K562 (cell line): Measurements from ENCODE around the gene OSM. TPM values are rescaled to one million over a fixed set of nuclear protein-coding genes. Genes with fewer than 3 reads are reported as not detected.

ENCODE experiments used
- ADNP ChIP-seq: fragments of 200-800 bp; sonication (Bioruptor generic); IDR thresholded peaks from 2 replicates; pipeline ENCODE4 v1.6.1; 2016; ENCODE audit warnings: missing genetic modification characterization, missing compliant biosample characterization
- ATF1 ChIP-seq, 2 experiments: fragments of 450-650 bp in 1 of 2; IDR thresholded peaks; 2 replicates each; pipeline ENCODE4 v1.6.1; 2016; ENCODE audit warnings: missing compliant biosample characterization in 1 of 2, missing genetic modification characterization in 1 of 2
- BCOR ChIP-seq: fragments of 450-650 bp; IDR thresholded peaks from 2 replicates; pipeline ENCODE4 v1.6.1; 2016
- BRD9 ChIP-seq: fragments of 450-650 bp; IDR thresholded peaks from 2 replicates; pipeline ENCODE4 v1.6.1; 2018; ENCODE audit warnings: low read depth; ENCODE audit not compliant: partially characterized antibody
- CBFA2T2 ChIP-seq: fragments of 450-650 bp; conservative IDR thresholded peaks from 2 replicates; pipeline ENCODE4 v1.6.1; 2017; ENCODE audit warnings: mild to moderate bottlenecking
- DPF2 ChIP-seq: fragments of 450-650 bp; IDR thresholded peaks from 2 replicates; pipeline ENCODE4 v1.6.1; 2016
- FOSL1 ChIP-seq: fragments of 200-800 bp; sonication (Bioruptor generic); conservative IDR thresholded peaks from 2 replicates; pipeline ENCODE4 v1.6.1; 2016; ENCODE audit warnings: missing genetic modification characterization, missing compliant biosample characterization
- HNRNPUL1 ChIP-seq: fragments of 200-400 bp; formaldehyde crosslinking; IDR thresholded peaks from 2 replicates; pipeline ENCODE4 v1.6.1; 2017; ENCODE audit warnings: low read length
- HSF4 ChIP-seq: fragments of 250-450 bp; sonication (Bioruptor Pico); IDR thresholded peaks from 2 replicates; pipeline ENCODE4 v2.1.2; 2022; ENCODE audit warnings: mild to moderate bottlenecking, moderate library complexity, borderline replicate concordance
- KDM1A ChIP-seq, 2 experiments: fragments of 450-650 bp; IDR thresholded peaks; 2 replicates each; pipeline ENCODE4 v1.6.1; 2016; ENCODE audit warnings: mild to moderate bottlenecking in 2 of 2
- L3MBTL2 ChIP-seq: fragments of 450-650 bp; IDR thresholded peaks from 2 replicates; pipeline ENCODE4 v1.6.1; 2016; ENCODE audit warnings: mild to moderate bottlenecking, moderate library complexity
- MAZ ChIP-seq, 2 experiments: fragments of 450-650 bp in 1 of 2; sonication (generic) in 1 of 2; formaldehyde crosslinking; IDR thresholded peaks in 1 of 2; conservative IDR thresholded peaks in 1 of 2; 2 replicates each; pipeline versions ENCODE4 v1.4.0 to v1.5.0; 2020; ENCODE audit warnings: mild to moderate bottlenecking in 1 of 2, missing genetic modification reagents in 1 of 2
- MED1 ChIP-seq: sonication (generic); formaldehyde crosslinking; IDR thresholded peaks from 2 replicates; pipeline ENCODE4 v1.8.1; 2023; ENCODE audit warnings: missing genetic modification reagents, borderline replicate concordance
- MIER1 ChIP-seq: fragments of 450-650 bp; IDR thresholded peaks from 2 replicates; pipeline ENCODE4 v1.6.1; 2016; ENCODE audit warnings: antibody characterized with exemption, mild to moderate bottlenecking, low read depth
- NCOA4 ChIP-seq: fragments of 450-650 bp; IDR thresholded peaks from 2 replicates; pipeline ENCODE4 v1.6.1; 2018; ENCODE audit warnings: mild to moderate bottlenecking; ENCODE audit not compliant: partially characterized antibody
- OTX1 ChIP-seq: fragments of 450-650 bp; formaldehyde crosslinking; IDR thresholded peaks from 2 replicates; pipeline ENCODE4 v1.4.0; 2022; ENCODE audit warnings: mild to moderate bottlenecking
- SMAD1 ChIP-seq: fragments of 150-350 bp; IDR thresholded peaks from 2 replicates; pipeline ENCODE4 v1.6.1; 2014; ENCODE audit warnings: low read length, low read depth; ENCODE audit not compliant: partially characterized antibody
- SMARCA4 ChIP-seq: fragments of 450-650 bp; IDR thresholded peaks from 2 replicates; pipeline ENCODE4 v1.6.1; 2016
- SMARCE1 ChIP-seq: fragments of 450-650 bp; IDR thresholded peaks from 2 replicates; pipeline ENCODE4 v1.7.1; 2016; ENCODE audit warnings: mild to moderate bottlenecking
- SRSF7 ChIP-seq: fragments of 200-400 bp; formaldehyde crosslinking; optimal IDR thresholded peaks from 2 replicates; pipeline ENCODE3; 2017; ENCODE audit warnings: mild to moderate bottlenecking, low read depth, low read length
- TARDBP ChIP-seq: fragments of 450-650 bp; IDR thresholded peaks from 2 replicates; pipeline ENCODE4 v1.6.1; 2016
- TCF3 ChIP-seq: sonication (generic); formaldehyde crosslinking; IDR thresholded peaks from 2 replicates; pipeline ENCODE4 v1.4.0; 2020; ENCODE audit warnings: mild to moderate bottlenecking, missing genetic modification reagents
- ZNF232 ChIP-seq: sonication (generic); formaldehyde crosslinking; IDR thresholded peaks from 2 replicates; pipeline ENCODE4 v1.8.0; 2022; ENCODE audit warnings: mild to moderate bottlenecking, missing genetic modification reagents
- ZNF57 ChIP-seq: fragments of 450-650 bp; formaldehyde crosslinking; IDR thresholded peaks from 2 replicates; pipeline ENCODE4 v1.4.0; 2020; ENCODE audit warnings: mild to moderate bottlenecking, moderate library complexity
- ZNF717 ChIP-seq: fragments of 250-450 bp; sonication (Bioruptor Pico); IDR thresholded peaks from 2 replicates; pipeline ENCODE4 v1.5.0; 2021
- polyA plus RNA-seq, 8 experiments: library from polyadenylated mRNA; depleted of rRNA in 4 of 8; stranded (reverse) in 5 of 8; unstranded in 3 of 8; fragments of >200 nt; fragmentation: Nextera tagmentation in 2 of 8; fragmentation: Illumina TruSeq in 1 of 8; extraction: Ambion mirVana in 2 of 8; extraction: Trizol in 1 of 8; gene quantifications; 2 replicates each; pipeline versions ENCODE4 v1.2.1 to v1.2.3, GENCODE V29; 2011 to 2014; ENCODE audit warnings: inconsistent platforms in 1 of 8, missing spikeins in 1 of 8
- total RNA-seq, 7 experiments: library from RNA; depleted of rRNA in 6 of 7; stranded (reverse); fragments of >200 nt in 6 of 7; fragmentation: Illumina TruSeq in 2 of 7; extraction: Trizol in 2 of 7; gene quantifications; 2 replicates each; pipeline versions ENCODE4 v1.2.1 to v1.2.3, GENCODE V29; 2011 to 2021; ENCODE audit warnings: low replicate concordance in 1 of 7
- TF ChIP-seq, protein P1 (sequence below), 2 experiments: IDR thresholded peaks in 1 of 2; conservative IDR thresholded peaks in 1 of 2; 2 replicates each; pipeline ENCODE4 v1.6.1; 2016; ENCODE audit warnings: low read depth in 2 of 2, mild to moderate bottlenecking in 1 of 2, missing compliant biosample characterization in 1 of 2, missing genetic modification characterization in 1 of 2, moderate library complexity in 1 of 2
- TF ChIP-seq, protein P2 (sequence below): sonication (generic); IDR thresholded peaks from 2 replicates; pipeline ENCODE4 v1.6.1; 2016
- TF ChIP-seq, protein P3 (sequence below): sonication (generic); formaldehyde crosslinking; IDR thresholded peaks from 2 replicates; pipeline ENCODE4 v1.8.0; 2022; ENCODE audit warnings: mild to moderate bottlenecking, missing genetic modification reagents

OSM gene
- total and polyA plus RNA-seq, 9 of the 15 experiments (the other 6 are each of a cell fraction or from before 2014, with no cell fraction given), result 0.22 TPM; not detected in 8

DNA sequence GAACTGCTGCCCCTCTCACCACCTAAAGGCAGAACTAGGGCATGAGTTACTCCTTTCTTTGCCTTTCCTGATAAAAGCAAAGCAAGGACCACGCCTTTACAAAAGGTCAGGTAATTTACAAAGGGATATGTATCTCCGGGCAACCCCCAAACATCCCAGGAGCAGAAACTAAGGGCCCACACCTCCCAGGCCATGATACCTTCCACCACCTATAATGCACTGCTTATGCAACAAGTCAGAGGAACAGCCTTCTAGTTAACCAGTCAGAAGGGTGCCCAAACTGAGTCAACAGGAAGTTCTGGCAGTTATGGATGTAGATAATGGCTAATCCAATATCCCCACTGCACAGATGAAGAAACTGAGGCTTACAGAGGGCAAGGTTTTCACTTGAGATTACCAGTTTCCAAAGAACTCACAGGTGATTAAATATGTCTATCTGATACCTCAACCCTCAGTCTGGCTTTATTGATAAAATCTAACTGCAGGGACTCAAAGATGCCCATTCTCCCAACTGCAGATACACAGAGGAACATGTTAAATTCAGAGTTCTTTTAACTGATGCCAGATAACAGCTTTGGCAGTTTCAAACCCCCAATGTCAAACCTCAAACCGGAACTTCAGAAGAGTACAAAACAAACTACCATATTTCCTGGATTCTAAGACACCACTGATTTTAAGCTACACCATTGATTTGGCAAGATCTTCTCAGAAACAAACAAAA lies 39.4 kb upstream of the OSM start (continued):
- TF ChIP-seq, protein P1, sequence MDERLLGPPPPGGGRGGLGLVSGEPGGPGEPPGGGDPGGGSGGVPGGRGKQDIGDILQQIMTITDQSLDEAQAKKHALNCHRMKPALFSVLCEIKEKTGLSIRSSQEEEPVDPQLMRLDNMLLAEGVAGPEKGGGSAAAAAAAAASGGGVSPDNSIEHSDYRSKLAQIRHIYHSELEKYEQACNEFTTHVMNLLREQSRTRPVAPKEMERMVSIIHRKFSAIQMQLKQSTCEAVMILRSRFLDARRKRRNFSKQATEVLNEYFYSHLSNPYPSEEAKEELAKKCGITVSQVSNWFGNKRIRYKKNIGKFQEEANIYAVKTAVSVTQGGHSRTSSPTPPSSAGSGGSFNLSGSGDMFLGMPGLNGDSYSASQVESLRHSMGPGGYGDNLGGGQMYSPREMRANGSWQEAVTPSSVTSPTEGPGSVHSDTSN (CRISPR knock-in tag; IDR thresholded peaks at IDR 0.05; ENCODE audit: low read depth), result no peak
- TF ChIP-seq, protein P1 (tag; conservative IDR thresholded peaks at IDR 0.05; ENCODE audit: low read depth), result no peak
- peak; percentile 56 for TF ChIP-seq CBFA2T2
- TF ChIP-seq HSF4, result no peak
- TF ChIP-seq TCF3, result peak; percentile 15; the same call in 1 of the 2 replicates
- 0 out of 2 replicates have a peak, but pooled peaks have one; percentile 27 for TF ChIP-seq SMARCE1
- TF ChIP-seq MAZ (CRISPR knock-in tag; conservative IDR thresholded peaks at IDR 0.05 in 1 of 2, IDR thresholded peaks at IDR 0.05 in 1 of 2), result no peak
- peak; percentile 32; the same call in 1 of the 2 replicates for TF ChIP-seq FOSL1 (tag)
- TF ChIP-seq MED1 (CRISPR knock-in tag), result no peak
- TF ChIP-seq, protein P2, sequence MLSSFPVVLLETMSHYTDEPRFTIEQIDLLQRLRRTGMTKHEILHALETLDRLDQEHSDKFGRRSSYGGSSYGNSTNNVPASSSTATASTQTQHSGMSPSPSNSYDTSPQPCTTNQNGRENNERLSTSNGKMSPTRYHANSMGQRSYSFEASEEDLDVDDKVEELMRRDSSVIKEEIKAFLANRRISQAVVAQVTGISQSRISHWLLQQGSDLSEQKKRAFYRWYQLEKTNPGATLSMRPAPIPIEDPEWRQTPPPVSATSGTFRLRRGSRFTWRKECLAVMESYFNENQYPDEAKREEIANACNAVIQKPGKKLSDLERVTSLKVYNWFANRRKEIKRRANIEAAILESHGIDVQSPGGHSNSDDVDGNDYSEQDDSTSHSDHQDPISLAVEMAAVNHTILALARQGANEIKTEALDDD, result peak; percentile 96
- no peak for TF ChIP-seq ZNF232 (CRISPR knock-in tag)
- no peak for TF ChIP-seq ZNF717 (CRISPR knock-in tag)
- TF ChIP-seq ADNP, result peak; percentile 92
- no peak for TF ChIP-seq SRSF7
- TF ChIP-seq L3MBTL2, result no peak
- TF ChIP-seq SMAD1, result no peak
- peak; percentile 86 to 89 for TF ChIP-seq KDM1A (IDR thresholded peaks at IDR 0.05)
- no peak for TF ChIP-seq BRD9
- peak; percentile 93 for TF ChIP-seq MIER1
- no peak for TF ChIP-seq TARDBP
- 0 out of 2 replicates have a peak, but pooled peaks have one; percentile 21 for TF ChIP-seq SMARCA4
- no peak for TF ChIP-seq ATF1 (CRISPR knock-in tag; IDR thresholded peaks at IDR 0.05)
- no peak for TF ChIP-seq ATF1 (tag; IDR thresholded peaks at IDR 0.05)
- TF ChIP-seq OTX1 (CRISPR knock-in tag), result no peak
- TF ChIP-seq HNRNPUL1, result no peak
- TF ChIP-seq, protein P3, sequence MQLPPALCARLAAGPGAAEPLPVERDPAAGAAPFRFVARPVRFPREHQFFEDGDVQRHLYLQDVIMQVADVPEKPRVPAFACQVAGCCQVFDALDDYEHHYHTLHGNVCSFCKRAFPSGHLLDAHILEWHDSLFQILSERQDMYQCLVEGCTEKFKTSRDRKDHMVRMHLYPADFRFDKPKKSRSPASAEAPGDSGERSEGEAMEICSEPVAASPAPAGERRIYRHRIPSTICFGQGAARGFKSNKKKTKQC (CRISPR knock-in tag), result no peak
- TF ChIP-seq ZNF57, result no peak
- peak; percentile 63 for TF ChIP-seq DPF2
- TF ChIP-seq NCOA4, result peak; percentile 28
- TF ChIP-seq BCOR, result peak; percentile 96
